A549 (cell line): Measurements from ENCODE around the gene LRRC7. TPM values are rescaled to one million over a fixed set of nuclear protein-coding genes. Genes with fewer than 3 reads are reported as not detected.

Experiments
- ATAC-seq, 2 experiments: fragments of 200-7000 bp in 1 of 2; fragments of >200 bp in 1 of 2; cut with Nextera tagmentation in 1 of 2; cut with Tn5 transposase in 1 of 2; 3 replicates each; pipeline versions ENCODE4 v1.8.0 to v1.9.1; 2018 to 2020; ENCODE audit warnings: mild to moderate bottlenecking in 1 of 2, moderate library complexity in 1 of 2
- CTCF ChIA-PET: fragments of 300-600 bp; sonication (Branson Sonifier 250); formaldehyde crosslinking; extraction: SDS; loops from one replicate; lab custom pipeline; 2021; ENCODE audit warnings: antibody characterized with exemption, inconsistent platforms; lab: Yijun Ruan, JAX
- POLR2A ChIA-PET: fragments of 350-600 bp; formaldehyde crosslinking; extraction: SDS; loops from one replicate; lab custom pipeline; 2021; ENCODE audit warnings: antibody characterized with exemption, inconsistent platforms; lab: Yijun Ruan, JAX
- DNase-seq, 2 experiments: peaks; one replicate each; pipeline versions ENCODE4 v3.0.0 to v3.0.0-alpha.2; 2011 to 2016; ENCODE audit warnings: low read depth in 1 of 2, low spot score in 1 of 2
- FAIRE-seq: peaks from 2 replicates; lab custom pipeline; 2011; peaks lifted over from hg19 to GRCh38; lab: Jason Lieb, UNC
- H3K27ac ChIP-seq, 2 experiments: fragments of >200 bp; sonication (Bioruptor Twin); formaldehyde crosslinking; 3 replicates each; pipeline ENCODE4 v1.5.1; 2016 to 2017
- H3K4me1 ChIP-seq: fragments of >200 bp; sonication (Bioruptor Twin); formaldehyde crosslinking; 3 replicates; pipeline ENCODE4 v1.6.1; 2016
- H3K4me2 ChIP-seq: fragments of >200 bp; sonication (Bioruptor Twin); formaldehyde crosslinking; 3 replicates; pipeline ENCODE4 v1.6.1; 2016
- H3K4me3 ChIP-seq: fragments of >200 bp; sonication (Bioruptor Twin); formaldehyde crosslinking; 3 replicates; pipeline ENCODE4 v1.5.1; 2016
- H3K9me3 ChIP-seq: fragments of >200 bp; sonication (Bioruptor Twin); formaldehyde crosslinking; 3 replicates; pipeline ENCODE4 v1.6.1; 2016
- CEBPB ChIP-seq, 2 experiments: fragments of >200 bp in 1 of 2; sonication (Bioruptor Twin) in 1 of 2; formaldehyde crosslinking in 1 of 2; IDR thresholded peaks; 2 replicates each; pipeline ENCODE4 v1.6.1; 2012 to 2016
- CHD4 ChIP-seq: fragments of 200-600 bp; sonication (generic); IDR thresholded peaks from 2 replicates; pipeline ENCODE4 v1.6.1; 2016; ENCODE audit warnings: antibody characterized with exemption, mild to moderate bottlenecking, borderline replicate concordance
- CTCF ChIP-seq: fragments of >200 bp; sonication (Bioruptor Twin); formaldehyde crosslinking; IDR thresholded peaks from 3 replicates; pipeline ENCODE4 v1.5.1; 2016
- EHMT2 ChIP-seq: fragments of 200-600 bp; sonication (generic); IDR thresholded peaks from 2 replicates; pipeline ENCODE4 v1.6.1; 2016; ENCODE audit warnings: antibody characterized with exemption, low read depth, mild to moderate bottlenecking, moderate library complexity
- EP300 ChIP-seq, 2 experiments: fragments of >200 bp; sonication (Bioruptor Twin); formaldehyde crosslinking; IDR thresholded peaks; 2 replicates in 1 of 2; 3 replicates in 1 of 2; pipeline ENCODE4 v1.6.1; 2016 to 2017
- FOXS1 ChIP-seq: fragments of 250-450 bp; sonication (Bioruptor Pico); IDR thresholded peaks from 2 replicates; pipeline ENCODE4 v1.5.0; 2020; ENCODE audit warnings: mild to moderate bottlenecking, moderate library complexity
- HEYL ChIP-seq: fragments of 250-450 bp; sonication (Bioruptor Pico); IDR thresholded peaks from 2 replicates; pipeline ENCODE4 v1.8.0; 2021; ENCODE audit warnings: mild to moderate bottlenecking, moderate library complexity
- HOXB5 ChIP-seq: fragments of 250-450 bp; sonication (Bioruptor Pico); IDR thresholded peaks from 2 replicates; pipeline ENCODE4 v1.5.0; 2020; ENCODE audit warnings: mild to moderate bottlenecking, moderate library complexity
- KDM5A ChIP-seq: fragments of 200-600 bp; sonication (generic); IDR thresholded peaks from 2 replicates; pipeline ENCODE4 v1.6.1; 2016; ENCODE audit warnings: antibody characterized with exemption, mild to moderate bottlenecking
- MAFK ChIP-seq: fragments of 450-650 bp; IDR thresholded peaks from 2 replicates; pipeline ENCODE4 v1.6.1; 2014; ENCODE audit not compliant: partially characterized antibody
- MAX ChIP-seq: IDR thresholded peaks from 2 replicates; pipeline ENCODE4 v1.6.1; 2012
- MAZ ChIP-seq: fragments of 150-350 bp; IDR thresholded peaks from 2 replicates; pipeline ENCODE4 v1.6.1; 2014; ENCODE audit warnings: antibody characterized with exemption, low read depth, low read length, borderline replicate concordance
- NFE2L2 ChIP-seq: fragments of 150-350 bp; conservative IDR thresholded peaks from 2 replicates; pipeline ENCODE4 v1.6.1; 2014; ENCODE audit warnings: low read length
- NPAS2 ChIP-seq: fragments of 250-450 bp; sonication (Bioruptor Pico); IDR thresholded peaks from 2 replicates; pipeline ENCODE4 v1.8.0; 2022; ENCODE audit warnings: mild to moderate bottlenecking, moderate library complexity, borderline replicate concordance
- NR3C1 ChIP-seq: fragments of >200 bp; sonication (Bioruptor Twin); formaldehyde crosslinking; IDR thresholded peaks from 3 replicates; pipeline ENCODE4 v1.6.1; 2017
- PHF8 ChIP-seq: fragments of 200-600 bp; sonication (generic); IDR thresholded peaks from 2 replicates; pipeline ENCODE4 v1.6.1; 2016; ENCODE audit warnings: low read depth, mild to moderate bottlenecking, antibody characterized with exemption, moderate library complexity, borderline replicate concordance
- RAD21 ChIP-seq, 2 experiments: fragments of >200 bp in 1 of 2; sonication (Bioruptor Twin) in 1 of 2; formaldehyde crosslinking in 1 of 2; IDR thresholded peaks in 1 of 2; conservative IDR thresholded peaks in 1 of 2; 2 replicates in 1 of 2; 3 replicates in 1 of 2; pipeline ENCODE4 v1.6.1; 2012 to 2018; ENCODE audit warnings: inconsistent platforms in 1 of 2
- RARB ChIP-seq: fragments of 250-450 bp; sonication (Bioruptor Pico); IDR thresholded peaks from 2 replicates; pipeline ENCODE4 v1.8.0; 2021; ENCODE audit warnings: mild to moderate bottlenecking, moderate library complexity
- REST ChIP-seq: fragments of 200-600 bp; sonication (generic); IDR thresholded peaks from 2 replicates; pipeline ENCODE4 v1.6.1; 2016; ENCODE audit warnings: antibody characterized with exemption, mild to moderate bottlenecking, moderate library complexity
- RNF2 ChIP-seq: fragments of 200-600 bp; sonication (generic); IDR thresholded peaks from 2 replicates; pipeline ENCODE4 v1.6.1; 2016; ENCODE audit warnings: low read depth, mild to moderate bottlenecking, antibody characterized with exemption, moderate library complexity, borderline replicate concordance
- SMC3 ChIP-seq: fragments of >200 bp; sonication (Bioruptor Twin); formaldehyde crosslinking; IDR thresholded peaks from 3 replicates; pipeline ENCODE4 v1.6.1; 2018; ENCODE audit warnings: inconsistent platforms
- ZFP36 ChIP-seq: fragments of 450-650 bp; IDR thresholded peaks from 2 replicates; pipeline ENCODE4 v1.6.1; 2014; ENCODE audit warnings: borderline replicate concordance; ENCODE audit not compliant: partially characterized antibody
- ZNF302 ChIP-seq: fragments of 250-450 bp; sonication (Bioruptor Pico); IDR thresholded peaks from 2 replicates; pipeline ENCODE4 v1.9.0; 2021; ENCODE audit warnings: inconsistent platforms, mild to moderate bottlenecking, moderate library complexity
- ZSCAN20 ChIP-seq: fragments of 250-450 bp; sonication (Bioruptor Pico); IDR thresholded peaks from 2 replicates; pipeline ENCODE4 v1.8.0; 2022; ENCODE audit warnings: mild to moderate bottlenecking, moderate library complexity
- polyA plus RNA-seq, 4 experiments: library from polyadenylated mRNA; depleted of rRNA in 3 of 4; stranded (reverse); fragments of >200 nt; fragmentation: RNase III in 1 of 4; extraction: RNeasy Plus Mini Kit Qiagen cat#74134 plus additional on column Dnase treatment in 1 of 4; gene quantifications; 2 replicates in 3 of 4; 3 replicates in 1 of 4; pipeline ENCODE4 v1.2.3, GENCODE V29; 2011 to 2017
- TF ChIP-seq, protein P1 (sequence below): IDR thresholded peaks from 2 replicates; pipeline ENCODE4 v1.6.1; 2012

LRRC7 gene
- polyA plus RNA-seq, 2 of the 4 experiments (the other 2 are of a cell fraction): not detected

GRCh38 chr1:70051926-70052325 lies 484.2 kb downstream of the LRRC7 start (continued):
- TF ChIP-seq, protein P1, sequence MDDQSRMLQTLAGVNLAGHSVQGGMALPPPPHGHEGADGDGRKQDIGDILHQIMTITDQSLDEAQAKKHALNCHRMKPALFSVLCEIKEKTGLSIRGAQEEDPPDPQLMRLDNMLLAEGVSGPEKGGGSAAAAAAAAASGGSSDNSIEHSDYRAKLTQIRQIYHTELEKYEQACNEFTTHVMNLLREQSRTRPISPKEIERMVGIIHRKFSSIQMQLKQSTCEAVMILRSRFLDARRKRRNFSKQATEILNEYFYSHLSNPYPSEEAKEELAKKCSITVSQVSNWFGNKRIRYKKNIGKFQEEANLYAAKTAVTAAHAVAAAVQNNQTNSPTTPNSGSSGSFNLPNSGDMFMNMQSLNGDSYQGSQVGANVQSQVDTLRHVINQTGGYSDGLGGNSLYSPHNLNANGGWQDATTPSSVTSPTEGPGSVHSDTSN: no peak
- TF ChIP-seq ZFP36 (no peak), EHMT2 (no peak), NFE2L2 (no peak), SMC3 (no peak), HEYL (CRISPR knock-in tag) (no peak), HOXB5 (CRISPR knock-in tag) (no peak), RNF2 (no peak)

- Histone ChIP-seq H3K4me3 (no peak overlapping the region), H3K4me1 (no peaks in the 10 kb centered on the region), H3K4me2 (no peak overlapping the region), H3K9me3 (no peaks in the 10 kb centered on the region), H3K27ac (no peak overlapping the region)
- ATAC-seq (no peak), DNase-seq (no peak), FAIRE-seq (no peak)
- CTCF ChIA-PET: no interaction called here
- POLR2A ChIA-PET: no interaction called here
- no peak for TF ChIP-seq ZNF302 (CRISPR knock-in tag)
- TF ChIP-seq MAZ: no peak
- no peak for TF ChIP-seq HEYL (CRISPR knock-in tag)
- no peak for TF ChIP-seq RAD21 (conservative IDR thresholded peaks at IDR 0.05 in 1 of 2, IDR thresholded peaks at IDR 0.05 in 1 of 2)
- TF ChIP-seq MAFK: no peak
- no peak for TF ChIP-seq PHF8
- TF ChIP-seq KDM5A: no peak
- no peak for TF ChIP-seq EP300 (IDR thresholded peaks at IDR 0.05)
- TF ChIP-seq RNF2: no peak
- TF ChIP-seq ZSCAN20 (CRISPR knock-in tag): no peak
- no peak for TF ChIP-seq CEBPB (IDR thresholded peaks at IDR 0.05)
- TF ChIP-seq REST: no peak
- TF ChIP-seq CTCF: no peak
- no peak for TF ChIP-seq RARB (CRISPR knock-in tag)
- no peak for TF ChIP-seq MAX
- TF ChIP-seq CHD4: no peak
- TF ChIP-seq NPAS2 (CRISPR knock-in tag): no peak
- TF ChIP-seq NR3C1: no peak
- TF ChIP-seq, protein P1: no peak
- TF ChIP-seq FOXS1 (CRISPR knock-in tag): no peak
These were observed 489.8 kb downstream of the LRRC7 start for GRCh38 chr1:70057500-70057899.
